ENCODE data around the gene DYRK3. TPM values are rescaled to one million over a fixed set of nuclear protein-coding genes. Genes with fewer than 3 reads are reported as not detected.

Gene DYRK3
- total and polyA plus RNA-seq, 2 of the 8 experiments (the other 6 are each of a cell fraction or from before 2014, with no cell fraction given), result 2.1 to 8.5 TPM

- Histone ChIP-seq H3K23me2 (ENCODE audit: low read depth, low read length) (no peaks in the 10 kb centered on the region), H4K20me1 (replicated peaks in 1 of 2; ENCODE audit: control insufficient read depth in 1 of 2, insufficient read depth in 2 of 2, low read length in 2 of 2) (no peaks in the 10 kb centered on the region), H3K4me2 (ENCODE audit: insufficient read depth in 1 of 2, low read depth in 2 of 2, low read length in 2 of 2) (no peak overlapping the region), H3K36me3 (ENCODE audit: control insufficient read depth in 2 of 4, insufficient read depth in 4 of 4, low read length in 3 of 4) (no peaks in the 10 kb centered on the region), H2BK5ac (ENCODE audit: low read depth, low read length) (no peak overlapping the region), H3K18ac (ENCODE audit: extremely low read depth, low read length) (no peak overlapping the region), H2AK5ac (ENCODE audit: low read depth, low read length) (no peak overlapping the region), H3K9ac (replicated peaks in 1 of 4; ENCODE audit: extremely low read depth in 1 of 4, low read depth in 3 of 4, low read length in 3 of 4) (no peak overlapping the region), H2BK12ac (ENCODE audit: low read depth, low read length) (no peak overlapping the region), H2BK120ac (replicated peaks; ENCODE audit: low read depth, low read length) (no peak overlapping the region), H3K56ac (replicated peaks; ENCODE audit: insufficient read length, low read depth, low read length) (no peak overlapping the region), H2BK20ac (ENCODE audit: low read length) (no peak overlapping the region), H3K14ac (ENCODE audit: insufficient read length) (no peak overlapping the region), H3K9me3 (ENCODE audit: insufficient read depth in 2 of 2, low read depth in 1 of 2, low read length in 1 of 2) (no peaks in the 10 kb centered on the region), H3K4me1 (replicated peaks in 1 of 4; ENCODE audit: control insufficient read depth in 3 of 4, insufficient read depth in 4 of 4, low read length in 3 of 4) (peaks cover 0 to 1% (median under 1%) of the 10 kb centered on the region in 4 experiments; a peak in 1 of 7 replicates), H4K5ac (ENCODE audit: insufficient read length, low read depth, low read length) (no peak overlapping the region), H4K8ac (ENCODE audit: extremely low read depth, insufficient read depth, low read length) (no peak overlapping the region), H3K27ac (ENCODE audit: low read depth, low read length) (no peak overlapping the region), H2AFZ (ENCODE audit: low read length) (no peak overlapping the region), H3K79me2 (ENCODE audit: control insufficient read depth in 1 of 2, insufficient read depth in 2 of 2, low read length in 2 of 2) (no peaks in the 10 kb centered on the region), H3K27me3 (replicated peaks in 1 of 4; ENCODE audit: control insufficient read depth in 3 of 4, extremely low read depth in 1 of 4, insufficient read depth in 3 of 4, low read length in 3 of 4) (peaks cover 4 to 12% (median 6%) of the 10 kb centered on the region in 4 experiments), H3K79me1 (ENCODE audit: low read depth, low read length) (no peaks in the 10 kb centered on the region), H2BK15ac (ENCODE audit: low read length) (no peak overlapping the region), H3K4ac (replicated peaks; ENCODE audit: insufficient read length, low read depth, low read length) (no peak overlapping the region), H4K91ac (replicated peaks; ENCODE audit: insufficient read length, low read length) (no peak overlapping the region), H3K23ac (ENCODE audit: insufficient read length) (no peak overlapping the region), H3K4me3 (ENCODE audit: extremely low read depth in 1 of 4, insufficient read depth in 2 of 4, low read depth in 3 of 4, low read length in 4 of 4) (no peak overlapping the region)
- WGBS, 2 experiments (ENCODE audit: extremely low coverage in 1 of 2, insufficient coverage in 1 of 2, insufficient read length in 1 of 2, insufficient replicate concordance in 2 of 2, low coverage in 1 of 2, low lambda C conversion rate in 2 of 2, missing lambda C conversion rate in 1 of 2), result 83% methylated on average over 3 of the region's 3 CpGs; no CpG with 5 or more reads in 1 of the 2 experiments
- FAIRE-seq (no peak), DNase-seq (ENCODE audit: low read depth in 1 of 2, low spot score in 2 of 2) (no peak)
- CTCF ChIA-PET (ENCODE audit: partially characterized antibody), result interaction anchor here (0.7 to 1.6 kb wide), 3 partner anchors 19 to 84 kb away, joined by 3 to 5 read pairs (median 3); no protein-coding TSS in a partner anchor
- POLR2A ChIA-PET (ENCODE audit: partially characterized antibody), result no interaction called here
- no peak for TF ChIP-seq BCL11A (IDR thresholded peaks at IDR 0.05; ENCODE audit: low read depth in 2 of 2, low read length in 2 of 2)
- TF ChIP-seq TCF12 (IDR thresholded peaks at IDR 0.05; ENCODE audit: low read depth, low read length), result no peak
- no peak for TF ChIP-seq HDAC2 (IDR thresholded peaks at IDR 0.05; ENCODE audit: borderline replicate concordance in 1 of 2, low read depth in 2 of 2, low read length in 2 of 2)
- no peak for TF ChIP-seq CEBPB (IDR thresholded peaks at IDR 0.05; ENCODE audit: low read depth, low read length)
- no peak for TF ChIP-seq MAX (IDR thresholded peaks at IDR 0.05)
- no peak for TF ChIP-seq RBBP5 (IDR thresholded peaks at IDR 0.05; ENCODE audit: borderline replicate concordance, low read depth, low read length)
These were observed 43.2 kb downstream of the DYRK3 start for GRCh38 chr1:206678490-206678889.

Measured in H1 (cell line).